GM12873 (cell line): ENCODE results near the gene FCHO2.

Source experiments
- CTCF ChIP-seq: IDR thresholded peaks from 2 replicates; pipeline ENCODE4 v1.5.1; 2012; ENCODE audit warnings: low read depth, mild to moderate bottlenecking, moderate library complexity, low read length, control low read depth; ENCODE audit not compliant: insufficient read depth; ENCODE audit errors: missing control alignments

FCHO2 gene

DNA sequence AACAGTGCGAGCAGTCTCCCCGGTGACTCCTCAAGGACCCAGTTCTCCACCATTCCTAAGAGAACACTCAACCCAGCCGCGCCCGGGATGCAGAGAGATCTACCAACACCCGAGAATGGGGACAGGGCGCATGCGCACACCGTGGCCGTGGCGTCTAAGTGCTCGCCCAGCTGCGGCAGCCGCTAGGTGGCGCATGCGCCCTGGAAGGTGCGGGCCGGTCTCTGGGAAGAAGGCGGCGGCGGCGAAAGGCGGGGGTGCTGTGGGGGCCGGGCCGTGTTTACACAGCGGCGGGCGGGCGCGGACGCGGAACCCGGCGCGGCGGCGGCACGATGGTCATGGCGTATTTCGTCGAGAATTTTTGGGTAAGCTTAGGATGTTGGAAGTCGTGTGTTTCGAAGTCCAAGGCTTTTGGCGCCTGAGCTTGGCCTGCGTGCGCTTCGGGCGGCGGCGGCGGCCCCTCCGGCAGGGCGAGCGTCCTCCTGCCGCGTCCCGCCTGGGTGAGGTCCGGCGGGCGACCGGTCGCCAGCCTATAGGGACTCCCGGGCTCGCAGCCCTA is at the start of gene FCHO2:
Gene FCHO2 (plus strand): TSS at position 274 of the 556 bp plus-strand sequence. CDS start 56 bp downstream, at position 330.
- TF ChIP-seq CTCF = peak; percentile 79

GRCh38 chr5:72906806-72907205 is 49.0 kb upstream of the FCHO2 start:
- no peak for TF ChIP-seq CTCF

DNA sequence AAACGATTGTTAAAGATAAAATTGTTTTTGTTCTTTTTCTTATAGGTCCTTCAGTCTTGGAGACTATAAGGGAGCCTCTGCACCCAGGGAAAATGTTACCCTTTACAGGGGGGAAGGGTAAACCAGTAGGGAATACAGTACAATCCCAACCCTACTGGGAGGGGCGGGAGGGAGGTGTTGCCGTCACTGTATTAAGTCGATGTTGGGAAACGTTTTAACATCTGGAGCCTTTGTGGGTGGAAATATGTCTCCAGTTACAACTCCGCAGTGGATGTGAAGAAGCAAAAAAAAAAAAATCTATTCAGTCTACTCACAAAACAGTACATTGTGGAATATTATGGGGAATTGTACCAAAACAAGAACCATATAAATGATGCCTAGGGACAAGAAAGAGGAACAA is 47.2 kb upstream of the FCHO2 start:
- no peak for TF ChIP-seq CTCF

DNA sequence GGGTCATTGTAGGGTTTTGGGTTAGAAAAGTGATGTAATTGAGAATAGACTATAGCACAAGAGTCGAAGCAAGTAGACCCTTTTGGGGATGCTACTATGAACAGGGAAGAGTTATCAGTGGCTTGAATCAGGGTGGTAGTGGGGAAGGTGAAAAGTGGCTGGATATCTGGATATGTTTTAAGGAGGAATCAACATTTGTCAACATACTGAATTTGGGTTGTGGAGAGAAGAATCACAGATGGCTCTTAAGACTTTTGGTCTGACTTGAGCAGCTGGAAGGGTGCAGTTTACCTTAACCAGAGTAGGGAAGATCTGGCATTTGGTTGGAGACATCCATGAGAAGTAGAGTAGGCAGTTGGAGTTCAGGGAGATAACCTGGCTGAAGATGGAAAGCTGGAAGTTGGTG is 38.5 kb upstream of the FCHO2 start:
- TF ChIP-seq CTCF = no peak

- TF ChIP-seq CTCF = no peak
Observed at GRCh38 chr5:72920690-72921502, 34.9 kb upstream of the FCHO2 start.

DNA sequence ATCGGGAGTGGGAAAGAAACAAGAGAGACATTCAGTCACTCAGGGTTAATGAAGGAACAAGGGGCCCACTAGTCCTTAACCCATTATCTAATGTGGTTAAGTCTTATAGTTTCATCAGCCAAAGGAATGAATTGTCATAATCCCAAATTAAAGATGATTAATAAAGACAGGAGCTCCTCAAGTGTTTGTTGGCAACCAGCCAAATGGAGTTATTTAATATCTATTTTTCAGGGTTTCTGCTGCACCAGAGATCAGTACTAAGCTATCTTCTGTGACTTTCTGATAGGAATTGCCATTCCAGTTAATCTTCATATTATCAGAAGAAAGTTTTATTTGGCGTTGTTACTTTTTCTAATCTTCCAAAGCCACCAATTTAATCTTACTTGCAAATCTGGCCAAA is 34.0 kb upstream of the FCHO2 start:
- no peak for TF ChIP-seq CTCF

DNA sequence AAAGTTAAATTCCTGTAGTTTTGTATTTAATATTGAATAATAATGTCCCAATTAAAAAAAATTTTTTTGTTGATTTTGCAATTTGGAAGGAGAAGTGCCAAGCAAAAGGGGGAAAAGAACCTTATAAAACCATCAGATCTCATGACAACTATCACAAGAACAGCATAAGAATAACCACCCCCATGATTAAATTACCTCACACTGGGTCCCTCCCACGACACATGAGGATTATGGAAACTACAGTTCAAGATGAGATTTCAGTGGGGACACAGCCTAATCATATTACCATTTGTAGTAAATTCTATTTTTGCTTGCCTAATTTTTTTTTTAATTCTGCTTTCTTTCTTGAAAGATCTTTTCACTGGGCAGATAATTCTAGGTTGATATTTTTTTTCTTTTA is 33.4 kb upstream of the FCHO2 start:
- TF ChIP-seq CTCF = no peak
